HepG2 (cell line): ENCODE measurements around the gene CABLES2. TPM values are rescaled to one million over a fixed set of nuclear protein-coding genes. Genes with fewer than 3 reads are reported as not detected.
A peak's percentile ranks its signal among the peaks of the same experiment; 100 is the strongest.

Experiments used
- ATF4 ChIP-seq, 2 experiments: fragments of 450-650 bp in 1 of 2; sonication (generic) in 1 of 2; formaldehyde crosslinking; IDR thresholded peaks; 2 replicates each; pipeline versions ENCODE4 v1.5.0 to v1.8.0; 2020 to 2022; ENCODE audit warnings: mild to moderate bottlenecking in 1 of 2, missing genetic modification reagents in 1 of 2
- ATF6 ChIP-seq: sonication (generic); formaldehyde crosslinking; conservative IDR thresholded peaks from 2 replicates; pipeline ENCODE4 v1.4.0; 2020; ENCODE audit warnings: missing genetic modification reagents
- CEBPG ChIP-seq: IDR thresholded peaks from 2 replicates; pipeline ENCODE4 v1.6.1; 2016
- FOXK1 ChIP-seq: sonication (generic); formaldehyde crosslinking; IDR thresholded peaks from 2 replicates; pipeline ENCODE4 v1.4.0; 2020; ENCODE audit warnings: low read depth, missing genetic modification reagents, borderline replicate concordance
- KDM6A ChIP-seq: IDR thresholded peaks from 2 replicates; pipeline ENCODE4 v1.6.1; 2016; ENCODE audit warnings: low read depth
- KLF15 ChIP-seq: sonication (generic); formaldehyde crosslinking; IDR thresholded peaks from 2 replicates; pipeline ENCODE4 v1.8.1; 2023; ENCODE audit warnings: borderline replicate concordance, mild to moderate bottlenecking, inconsistent platforms, missing genetic modification reagents, mixed read lengths
- MATR3 ChIP-seq: sonication (generic); formaldehyde crosslinking; IDR thresholded peaks from 2 replicates; pipeline ENCODE4 v1.4.0; 2020; ENCODE audit warnings: missing genetic modification reagents
- MZF1 ChIP-seq: sonication (generic); formaldehyde crosslinking; IDR thresholded peaks from 2 replicates; pipeline ENCODE4 v1.8.1; 2023; ENCODE audit warnings: mild to moderate bottlenecking, missing genetic modification reagents, borderline replicate concordance
- RNF2 ChIP-seq: fragments of 450-650 bp; conservative IDR thresholded peaks from 2 replicates; pipeline ENCODE4 v1.6.1; 2016; ENCODE audit warnings: low read depth
- SKI ChIP-seq: fragments of 450-650 bp; IDR thresholded peaks from one replicate; pipeline ENCODE4 v1.6.1; 2018; ENCODE audit warnings: mild to moderate bottlenecking; ENCODE audit not compliant: partially characterized antibody
- TIGD3 ChIP-seq: sonication (generic); formaldehyde crosslinking; IDR thresholded peaks from 2 replicates; pipeline ENCODE4 v1.5.1; 2020; ENCODE audit warnings: mild to moderate bottlenecking, missing genetic modification reagents, borderline replicate concordance
- TOE1 ChIP-seq: sonication (generic); formaldehyde crosslinking; IDR thresholded peaks from 2 replicates; pipeline ENCODE4 v1.4.0; 2020; ENCODE audit warnings: mild to moderate bottlenecking, missing genetic modification reagents
- WIZ ChIP-seq: sonication (generic); formaldehyde crosslinking; IDR thresholded peaks from 2 replicates; pipeline ENCODE4 v1.5.1; 2020; ENCODE audit warnings: mild to moderate bottlenecking, missing genetic modification reagents
- ZBTB39 ChIP-seq: sonication (generic); formaldehyde crosslinking; IDR thresholded peaks from 2 replicates; pipeline ENCODE4 v1.5.0; 2020; ENCODE audit warnings: missing genetic modification reagents
- ZFP91 ChIP-seq: sonication (generic); formaldehyde crosslinking; IDR thresholded peaks from 2 replicates; pipeline ENCODE4 v1.9.0; 2022; ENCODE audit warnings: missing genetic modification reagents, mild to moderate bottlenecking, borderline replicate concordance
- ZFX ChIP-seq: sonication (generic); formaldehyde crosslinking; IDR thresholded peaks from 2 replicates; pipeline ENCODE4 v1.4.0; 2020; ENCODE audit warnings: mild to moderate bottlenecking, low read depth, missing genetic modification reagents, moderate library complexity
- ZNF367 ChIP-seq: sonication (generic); formaldehyde crosslinking; IDR thresholded peaks from 2 replicates; pipeline ENCODE4 v1.4.0; 2020; ENCODE audit warnings: missing genetic modification reagents, borderline replicate concordance
- ZNF674 ChIP-seq: sonication (generic); formaldehyde crosslinking; IDR thresholded peaks from 2 replicates; pipeline ENCODE4 v1.5.0; 2020; ENCODE audit warnings: low read depth, mild to moderate bottlenecking, missing genetic modification reagents
- ZNF776 ChIP-seq: sonication (generic); formaldehyde crosslinking; IDR thresholded peaks from 2 replicates; pipeline ENCODE4 v1.4.0; 2020; ENCODE audit warnings: mild to moderate bottlenecking, missing genetic modification reagents
- ZNF816 ChIP-seq: sonication (generic); formaldehyde crosslinking; IDR thresholded peaks from 2 replicates; pipeline ENCODE4 v1.8.0; 2022; ENCODE audit warnings: missing genetic modification reagents, mild to moderate bottlenecking, borderline replicate concordance
- polyA plus RNA-seq, 8 experiments: library from polyadenylated mRNA; depleted of rRNA in 3 of 8; stranded (reverse) in 7 of 8; unstranded in 1 of 8; fragments of >200 nt; fragmentation: Illumina TruSeq in 4 of 8; extraction: Trizol in 4 of 8; gene quantifications; 2 replicates each; pipeline versions ENCODE4 v1.2.1 to v1.2.3, GENCODE V29; 2011 to 2016; ENCODE audit warnings: low read depth in 4 of 8, missing spikeins in 1 of 8, mixed read lengths in 1 of 8; ENCODE audit not compliant: insufficient read depth in 1 of 8
- total RNA-seq, 5 experiments: library from RNA; depleted of rRNA; stranded (reverse); fragments of >200 nt; fragmentation: Illumina TruSeq; extraction: Trizol; gene quantifications; 2 replicates each; pipeline ENCODE4 v1.2.3, GENCODE V29; 2016; ENCODE audit warnings: low read depth in 1 of 5

CABLES2 gene
- total and polyA plus RNA-seq, 2 of the 13 experiments (the other 11 are each of a cell fraction or from before 2014, with no cell fraction given), result 5.2 to 9.7 TPM

GRCh38 chr20:62376112-62377063 lies 30.7 kb downstream of the CABLES2 start (continued):
- TF ChIP-seq ATF6 (CRISPR knock-in tag) (no peak; the same call in 1 of the 2 replicates), ZFP91 (peak; percentile 84; the same call in 1 of the 2 replicates), TIGD3 (no peak), ZNF816 (CRISPR knock-in tag) (peak; percentile 58; the same call in 1 of the 2 replicates), ZFX (peak; percentile 98), TOE1 (CRISPR knock-in tag) (peak; percentile 47; the same call in 1 of the 2 replicates), ATF4 (CRISPR knock-in tag; IDR thresholded peaks at IDR 0.05) (no peak), ZBTB39 (CRISPR knock-in tag) (peak; percentile 65; the same call in 1 of the 2 replicates), KLF15 (CRISPR knock-in tag) (peak; percentile 61; the same call in 1 of the 2 replicates), CEBPG (CRISPR knock-in tag) (peak; percentile 40; the same call in 1 of the 2 replicates), WIZ (CRISPR knock-in tag) (no peak), ZNF674 (CRISPR knock-in tag) (0 out of 2 replicates have a peak, but pooled peaks have one; percentile 1), KDM6A (no peak), MATR3 (CRISPR knock-in tag) (no peak), SKI (peak; percentile 52), FOXK1 (CRISPR knock-in tag) (peak; percentile 34; the same call in 1 of the 2 replicates), MZF1 (CRISPR knock-in tag) (peak; percentile 84; the same call in 1 of the 2 replicates), ZNF367 (CRISPR knock-in tag) (0 out of 2 replicates have a peak, but pooled peaks have one; percentile 25), RNF2 (no peak), ZNF776 (CRISPR knock-in tag) (peak; percentile 69)
